ENCODE measurements around the gene NAT8L. TPM values are rescaled to one million over a fixed set of nuclear protein-coding genes. Genes with fewer than 3 reads are reported as not detected.

Gene NAT8L
- polyA plus RNA-seq, 4 donors, result 7.1 to 8.1 (median 7.3) TPM

- no peak for DNase-seq (ENCODE audit: low read depth in 4 of 4, low spot score in 2 of 4)
Measured at GRCh38 chr4:2089222-2089621, 30.1 kb downstream of the NAT8L start.

GRCh38 chr4:2090642-2091041 lies 31.5 kb downstream of the NAT8L start:
- DNase-seq (ENCODE audit: low read depth in 4 of 4, low spot score in 2 of 4), result no peak

DNA sequence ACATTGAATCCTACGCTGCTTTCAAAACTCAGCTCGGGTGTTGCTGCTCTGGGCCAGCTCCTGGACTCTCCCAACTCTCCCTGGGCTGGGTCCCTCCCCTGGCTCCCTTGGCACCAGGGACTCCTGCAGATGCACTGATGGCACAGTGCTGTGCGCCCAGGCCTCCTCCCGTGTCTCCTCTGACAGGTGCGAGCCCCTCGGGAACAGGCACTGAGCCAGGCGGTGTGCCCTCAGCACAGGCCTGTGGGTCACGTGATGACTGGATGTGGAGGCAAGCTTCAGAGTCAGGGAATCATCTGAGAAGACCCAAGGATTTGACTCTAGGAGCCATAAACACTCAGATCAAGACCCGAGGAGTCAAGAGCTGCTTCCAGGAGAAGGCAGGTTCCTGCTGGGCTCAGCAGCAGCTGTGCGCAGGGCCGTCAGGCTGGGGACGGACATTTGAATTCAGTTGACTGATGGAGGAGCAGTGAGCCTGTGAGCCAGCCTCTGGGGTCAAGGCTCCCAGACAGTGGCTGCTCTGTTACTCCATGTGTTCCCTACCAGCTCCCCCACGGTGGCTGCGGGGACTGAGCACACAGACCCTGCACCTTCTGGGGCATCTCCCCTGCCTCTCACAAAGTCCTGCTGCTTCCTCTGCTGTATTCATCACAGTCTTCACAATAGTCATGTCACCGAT lies 33.0 kb downstream of the NAT8L start:
- no peak for DNase-seq (ENCODE audit: low read depth in 4 of 4, low spot score in 2 of 4)

DNA sequence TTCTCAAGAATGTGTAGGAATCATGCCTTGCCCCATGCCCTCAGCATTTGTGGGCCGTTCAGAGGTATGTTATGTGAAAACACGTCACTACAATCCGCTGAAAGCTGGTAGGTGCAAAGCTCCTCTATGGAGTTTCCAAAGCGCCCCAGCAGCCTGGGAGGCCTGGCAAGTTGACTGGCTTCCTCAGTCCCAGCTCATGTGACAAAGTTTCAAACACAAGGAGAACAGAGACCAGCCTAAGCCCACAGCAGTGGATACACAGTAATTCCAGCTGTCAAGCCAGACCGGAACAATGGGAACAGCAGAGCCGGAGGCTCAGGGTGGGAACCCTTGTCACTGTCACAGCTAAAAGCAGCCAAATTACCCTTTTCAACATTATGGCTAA lies 33.5 kb downstream of the NAT8L start:
- DNase-seq (ENCODE audit: low read depth in 4 of 4, low spot score in 2 of 4), result no peak

DNA sequence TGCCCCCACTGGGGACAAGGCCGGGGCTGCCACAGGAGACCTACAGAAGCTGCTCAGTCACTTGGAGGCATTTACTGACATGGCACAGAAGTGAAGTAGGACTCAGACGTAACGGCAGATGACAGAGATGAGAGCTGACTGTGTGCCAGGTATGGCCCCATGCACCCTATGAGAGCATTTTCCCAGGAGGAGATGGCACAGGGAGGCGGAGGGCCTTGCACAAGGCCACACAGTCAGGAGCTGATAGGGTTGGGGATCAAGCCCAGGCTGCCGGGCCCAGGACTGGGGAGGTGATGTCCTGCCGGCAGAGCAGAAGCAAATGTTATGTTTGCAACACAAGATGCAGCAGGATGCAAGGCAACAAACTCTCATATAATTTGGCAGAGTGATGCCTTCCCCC lies 34.1 kb downstream of the NAT8L start:
- no peak for DNase-seq (ENCODE audit: low read depth in 4 of 4, low spot score in 2 of 4)

DNA sequence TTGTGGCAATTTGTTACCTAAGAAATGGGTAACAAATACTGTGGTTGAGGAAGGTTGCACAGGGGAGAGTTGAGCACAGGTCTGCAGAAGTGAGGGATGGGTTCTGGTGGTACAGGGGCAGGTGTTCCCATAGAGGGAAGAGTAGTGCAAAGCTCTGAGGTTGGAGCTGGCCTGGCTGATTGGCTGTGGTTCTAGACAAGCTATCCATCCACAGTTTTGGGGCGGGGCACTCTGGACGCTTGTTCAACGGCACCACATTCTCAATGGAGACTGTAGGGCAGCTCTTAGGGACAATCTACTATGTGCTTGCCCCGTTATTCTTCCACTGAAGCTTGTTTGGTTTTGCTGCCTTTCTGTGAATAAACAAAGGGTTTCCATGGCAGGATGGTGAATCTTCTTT lies 35.4 kb downstream of the NAT8L start:
- DNase-seq (ENCODE audit: low read depth in 4 of 4, low spot score in 2 of 4), result no peak

DNA sequence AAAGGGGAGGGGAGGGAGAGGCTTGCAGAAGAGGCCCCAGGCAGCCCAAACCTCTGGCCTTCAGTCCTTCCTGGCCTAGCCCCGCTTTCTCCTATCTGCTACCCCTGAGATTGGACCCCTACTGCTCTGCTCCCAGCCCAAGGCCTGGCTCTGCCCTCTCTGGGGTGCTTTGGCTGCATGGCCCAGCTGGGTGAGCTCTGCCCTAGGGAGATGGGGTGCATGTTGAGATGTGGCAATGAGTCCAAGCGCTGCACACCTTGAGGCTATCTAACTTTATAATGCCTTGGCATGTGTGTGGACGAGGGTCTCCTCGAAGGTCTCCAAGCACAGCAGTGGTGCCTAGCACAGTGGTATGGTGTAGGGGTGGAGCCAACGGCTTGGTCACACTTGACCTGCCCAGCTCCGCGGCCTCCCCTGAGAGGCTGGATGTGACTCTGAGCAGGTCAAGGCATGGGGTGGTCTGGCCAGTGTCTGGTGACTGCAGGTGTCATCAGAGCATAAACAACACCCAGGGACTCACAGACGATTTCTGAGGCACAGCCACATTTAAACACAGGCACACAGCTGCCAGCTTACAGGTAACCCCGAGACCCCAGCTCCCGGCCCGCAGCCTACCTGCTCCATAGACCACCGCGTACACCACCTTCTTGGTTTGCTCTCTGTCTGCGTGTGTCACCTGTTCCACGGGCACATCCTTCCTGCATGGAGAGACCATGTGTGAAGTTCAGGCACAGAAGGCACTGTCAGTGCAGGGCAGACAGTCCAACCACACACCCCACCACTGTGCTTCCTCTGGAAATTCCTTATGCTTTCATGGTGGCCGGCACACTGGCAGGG lies 36.3 kb downstream of the NAT8L start:
- no peak for DNase-seq (ENCODE audit: low read depth in 4 of 4, low spot score in 2 of 4)

DNA sequence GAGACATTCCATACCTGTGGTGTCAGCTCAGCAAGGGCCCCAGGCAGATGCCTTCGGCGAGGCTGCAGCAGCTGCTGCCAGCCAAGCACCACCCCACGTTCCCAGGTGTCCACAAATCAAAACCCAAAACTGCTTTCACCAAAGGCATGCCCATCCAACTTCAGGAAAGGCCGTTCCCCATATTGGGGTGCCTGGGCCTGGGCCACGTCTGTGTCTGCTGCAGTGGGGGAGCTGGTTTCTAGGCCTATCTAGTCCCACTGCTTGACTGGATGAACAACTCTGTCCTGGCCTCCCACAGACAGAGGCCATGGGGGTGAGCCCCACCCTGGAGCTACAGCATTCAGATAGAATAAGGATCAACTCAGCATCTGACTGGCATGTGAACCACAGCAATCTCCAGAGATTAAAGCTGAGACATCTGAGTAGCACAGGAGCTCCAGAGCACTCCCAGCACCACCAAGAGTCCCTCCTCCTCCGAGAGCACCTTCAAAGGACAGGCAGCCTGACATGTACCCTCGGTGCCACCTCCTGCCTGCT lies 37.0 kb downstream of the NAT8L start:
- DNase-seq (ENCODE audit: low read depth in 4 of 4, low spot score in 2 of 4), result no peak

- no peak for DNase-seq (ENCODE audit: low read depth in 4 of 4, low spot score in 2 of 4)
Measured at GRCh38 chr4:2101346-2102044, 42.4 kb downstream of the NAT8L start.

DNA sequence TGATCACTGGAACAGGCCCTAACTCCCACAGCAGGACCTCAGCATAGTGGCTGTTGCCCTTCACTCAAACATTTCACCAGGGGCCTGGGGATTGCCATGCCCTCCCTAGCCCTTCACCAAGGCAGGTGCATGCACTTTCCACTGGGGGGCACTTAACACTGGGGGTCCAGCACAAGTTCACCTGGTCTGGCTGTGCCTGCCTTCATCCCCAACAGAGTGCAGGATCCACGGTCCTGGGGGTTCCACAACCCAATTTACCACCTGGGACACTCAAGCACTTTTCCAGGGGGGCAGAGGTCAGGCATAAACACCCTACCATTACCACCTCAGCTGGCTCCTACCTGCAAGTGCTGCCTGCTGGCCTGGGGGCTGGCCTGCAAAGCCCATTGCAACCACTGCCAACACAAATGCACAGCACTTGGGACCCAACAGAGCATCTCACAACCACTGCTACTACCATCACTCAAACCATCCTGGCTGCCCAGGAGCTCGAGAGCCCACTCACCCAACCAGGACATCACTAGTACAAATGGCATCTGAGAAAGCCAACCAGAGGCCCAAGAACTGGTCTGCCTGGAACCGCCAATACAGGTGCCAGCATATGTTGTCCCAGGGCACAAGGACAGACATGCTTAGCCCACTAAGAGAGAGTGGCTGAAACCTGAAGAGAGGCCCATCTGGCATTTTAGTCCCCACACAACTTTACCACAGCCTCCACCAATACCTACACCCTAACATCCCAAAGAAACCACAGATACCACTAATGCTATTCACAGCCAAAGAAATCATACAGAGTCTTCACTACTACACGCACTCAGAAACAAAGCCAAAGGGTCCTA lies 43.1 kb downstream of the NAT8L start:
- no peak for DNase-seq (ENCODE audit: low read depth in 4 of 4, low spot score in 2 of 4)

GRCh38 chr4:2103127-2103842 lies 44.2 kb downstream of the NAT8L start:
- no peak for DNase-seq (ENCODE audit: low read depth in 4 of 4, low spot score in 2 of 4)

DNA sequence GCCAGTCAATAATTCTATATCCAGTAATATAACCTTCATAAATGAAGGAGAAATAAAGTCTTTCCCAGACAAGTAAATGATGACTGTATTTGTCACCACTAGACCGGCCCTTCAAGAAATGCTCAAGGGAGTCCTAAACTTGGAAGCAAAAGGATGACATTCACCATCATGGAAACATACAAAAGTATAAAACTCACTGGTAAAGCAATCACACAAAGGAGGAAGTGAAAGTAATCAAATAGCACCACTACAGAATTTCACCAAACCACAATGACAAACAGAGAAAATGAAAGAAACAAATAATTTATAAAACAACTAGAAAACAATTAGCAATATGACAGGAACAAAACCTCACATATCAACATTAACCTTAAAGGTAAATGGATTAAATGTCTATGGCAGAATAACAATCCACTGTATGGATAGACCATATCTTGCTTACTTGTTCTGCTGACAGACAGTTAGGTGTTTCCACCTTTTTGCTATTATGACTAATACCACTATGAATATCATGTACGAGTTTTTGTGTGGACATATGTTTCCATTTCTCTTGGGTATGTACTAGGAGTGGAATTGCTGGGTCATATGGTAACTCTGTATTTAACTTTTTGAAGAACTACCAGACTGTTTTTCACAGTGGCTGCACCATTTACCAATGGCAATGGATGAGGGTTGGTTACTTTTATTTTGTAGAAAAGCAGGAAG lies 44.9 kb downstream of the NAT8L start:
- DNase-seq (ENCODE audit: low read depth in 4 of 4, low spot score in 2 of 4), result no peak

DNA sequence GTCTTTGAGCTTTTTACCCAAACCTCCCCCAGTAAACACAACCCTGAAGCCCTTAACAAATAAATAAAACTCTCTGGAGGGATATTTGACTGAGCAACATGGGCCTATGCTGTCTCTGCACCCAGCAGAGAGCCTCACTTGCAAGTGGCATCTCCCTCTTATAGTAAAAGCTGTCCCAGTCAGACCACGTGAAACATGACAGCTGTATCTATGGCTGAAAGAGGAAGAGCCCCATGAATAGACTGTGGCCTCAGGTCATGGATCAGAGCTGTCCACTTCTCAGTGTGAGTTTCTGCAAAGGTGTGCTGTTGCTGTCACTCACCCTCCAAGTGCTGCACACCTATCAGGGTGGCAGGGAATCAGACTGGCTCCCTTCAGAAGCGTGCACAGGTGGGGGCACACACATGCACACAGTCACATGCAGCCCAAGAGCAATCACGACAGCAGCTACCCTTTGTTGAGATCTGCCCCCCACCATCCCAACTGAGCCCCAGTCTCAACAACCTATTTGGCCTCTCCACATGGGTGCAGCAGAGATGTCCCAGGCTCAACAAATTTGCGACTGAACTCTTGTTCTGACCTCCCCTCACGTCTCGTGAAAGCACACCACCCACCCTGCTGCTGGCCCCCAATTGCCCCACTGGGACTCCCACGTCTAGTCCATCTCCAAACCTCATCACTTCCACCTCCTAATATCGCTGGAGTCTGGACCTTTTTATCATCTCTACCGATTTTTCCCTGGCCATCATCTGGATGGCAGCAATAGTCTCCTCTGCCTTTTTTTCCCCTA lies 45.6 kb downstream of the NAT8L start:
- DNase-seq (ENCODE audit: low read depth in 4 of 4, low spot score in 2 of 4), result no peak

DNA sequence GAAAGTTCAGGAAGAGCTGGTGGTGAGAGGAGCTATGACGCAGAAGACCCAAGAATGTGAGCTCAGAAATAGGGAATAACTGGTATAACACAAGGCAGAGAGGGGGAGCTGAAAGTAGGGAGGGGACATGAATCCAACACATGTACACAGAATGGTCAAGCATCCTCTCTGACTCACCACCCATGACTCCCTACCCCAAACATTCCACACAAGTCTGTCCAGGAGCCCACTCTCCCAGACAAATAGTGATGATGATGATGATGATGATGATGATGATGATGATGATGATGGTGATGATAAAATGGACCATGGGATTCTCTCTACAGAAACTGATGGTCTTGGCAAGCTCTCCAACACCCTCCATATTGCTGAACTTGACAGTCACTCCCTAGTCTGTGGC lies 46.4 kb downstream of the NAT8L start:
- DNase-seq (ENCODE audit: low read depth in 4 of 4, low spot score in 2 of 4), result no peak

DNA sequence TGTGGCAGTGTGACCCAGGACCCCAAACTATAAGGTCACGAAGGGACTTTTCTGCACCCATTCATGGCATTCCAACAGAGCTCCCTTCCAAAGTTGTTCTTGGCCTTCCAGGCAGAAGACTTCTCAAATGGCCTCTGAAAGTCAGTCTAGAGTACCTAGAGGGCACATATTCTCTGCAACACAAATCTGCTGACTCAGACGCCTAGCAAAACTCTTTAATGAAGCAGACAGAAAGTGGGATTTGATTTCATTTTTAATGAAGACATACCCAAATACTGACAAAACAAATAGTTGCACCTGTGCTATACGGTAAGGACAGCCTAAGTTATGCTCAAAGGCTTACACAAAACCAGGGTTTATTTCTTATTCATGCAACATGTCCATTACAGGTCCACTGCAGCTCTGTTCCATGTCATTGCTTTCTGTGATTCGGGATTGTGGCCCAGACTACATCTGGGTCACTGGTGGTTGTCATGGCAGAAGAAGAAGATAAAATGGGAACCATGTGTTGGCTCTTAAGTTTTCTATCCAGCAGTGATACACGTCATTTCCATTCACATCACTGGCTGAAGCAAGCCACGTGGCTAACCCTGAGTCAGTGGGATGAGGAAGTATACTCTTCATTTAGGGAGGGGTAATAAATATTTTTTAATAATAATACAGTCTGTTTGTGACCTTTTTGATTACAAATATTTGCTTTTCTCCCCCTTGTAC lies 57.7 kb downstream of the NAT8L start:
- no peak for DNase-seq (ENCODE audit: low read depth in 4 of 4, low spot score in 2 of 4)
